Measurements from ENCODE around the gene MYOZ2.

Gene MYOZ2

DNA sequence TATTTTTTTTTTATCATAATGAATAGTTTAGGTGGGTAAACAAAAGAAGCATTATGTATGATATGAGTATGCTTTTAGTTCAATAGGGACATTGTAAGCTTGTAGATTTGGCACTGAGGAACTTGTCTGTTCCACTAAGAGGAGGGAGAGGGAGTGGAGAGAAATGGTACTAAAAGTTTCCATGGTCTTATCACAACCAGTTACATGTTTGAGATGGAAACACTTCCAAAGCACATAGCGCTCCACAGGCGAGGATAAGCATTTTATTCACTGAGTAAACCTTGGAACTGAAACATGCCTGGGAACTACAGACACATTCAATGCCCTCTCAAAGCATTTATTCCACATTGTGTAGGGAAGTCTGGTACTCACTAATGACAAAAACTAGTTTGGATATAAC, 15.5 kb downstream of the MYOZ2 start:
- TF ChIP-seq ZFP3 (CRISPR knock-in tag; IDR thresholded peaks at IDR 0.05), result no peak
- no peak for TF ChIP-seq OSR1 (CRISPR knock-in tag; IDR thresholded peaks at IDR 0.05)
- no peak for TF ChIP-seq CSDC2 (CRISPR knock-in tag; IDR thresholded peaks at IDR 0.05)
- no peak for TF ChIP-seq ISL1 (CRISPR knock-in tag; IDR thresholded peaks at IDR 0.05)
- TF ChIP-seq ZNF565 (CRISPR knock-in tag; conservative IDR thresholded peaks at IDR 0.05; ENCODE audit: low read depth), result no peak
- no peak for TF ChIP-seq BACH2 (CRISPR knock-in tag; IDR thresholded peaks at IDR 0.05; ENCODE audit: borderline replicate concordance)
- ATAC-seq, result no peak

DNA sequence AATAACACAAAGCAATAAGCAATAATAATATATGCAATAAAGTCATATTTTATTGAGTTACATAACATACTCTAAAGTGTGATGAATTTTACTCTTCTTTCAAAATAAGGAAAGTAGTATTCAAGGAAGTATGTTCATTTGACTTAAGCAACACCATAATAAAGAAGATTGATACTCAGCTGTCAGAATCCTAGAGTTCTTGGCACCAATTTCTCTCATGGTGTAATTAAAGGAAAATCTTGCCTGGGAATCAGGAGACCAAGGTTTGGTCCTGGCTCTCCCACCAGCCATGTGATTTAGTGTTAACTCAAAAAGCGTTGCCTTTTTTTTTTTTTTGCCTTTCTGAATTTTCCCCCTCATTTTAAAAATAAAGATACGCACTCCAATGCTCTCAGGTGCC, 17.1 kb downstream of the MYOZ2 start:
- ATAC-seq, result no peak
- TF ChIP-seq ZNF8 (CRISPR knock-in tag; IDR thresholded peaks at IDR 0.05), result no peak

DNA sequence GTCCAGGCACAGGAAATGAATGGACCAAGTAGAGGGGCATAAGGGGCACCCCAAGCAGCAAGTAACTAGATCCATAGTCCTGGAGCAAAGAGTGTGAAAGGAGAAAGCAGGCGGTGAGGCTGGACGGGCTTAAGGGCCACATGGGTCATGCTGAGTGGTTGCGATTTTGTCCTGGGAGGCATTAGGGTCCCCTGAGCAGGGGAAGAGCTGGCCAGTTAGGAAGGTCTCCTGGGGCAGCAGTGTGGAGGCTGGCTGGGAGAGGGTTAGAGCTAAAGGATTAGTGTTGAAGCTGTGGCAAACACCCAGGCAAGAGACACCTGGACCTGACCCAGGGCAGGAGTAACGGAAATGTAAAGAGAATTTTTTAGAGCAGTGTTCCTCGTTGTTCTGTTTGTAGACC, 26.5 kb downstream of the MYOZ2 start:
- no peak for TF ChIP-seq PPARA (CRISPR knock-in tag; IDR thresholded peaks at IDR 0.05; ENCODE audit: borderline replicate concordance)
- no peak for TF ChIP-seq ISL1 (CRISPR knock-in tag; IDR thresholded peaks at IDR 0.05)
- no peak for TF ChIP-seq GLIS3 (CRISPR knock-in tag; IDR thresholded peaks at IDR 0.05)
- TF ChIP-seq SNAI2 (CRISPR knock-in tag; IDR thresholded peaks at IDR 0.05), result no peak
- no peak for TF ChIP-seq ZNF8 (CRISPR knock-in tag; IDR thresholded peaks at IDR 0.05)
- no peak for TF ChIP-seq TOX (CRISPR knock-in tag; IDR thresholded peaks at IDR 0.05; ENCODE audit: borderline replicate concordance)
- TF ChIP-seq ZC3H10 (CRISPR knock-in tag; IDR thresholded peaks at IDR 0.05), result no peak
- TF ChIP-seq, protein P1, sequence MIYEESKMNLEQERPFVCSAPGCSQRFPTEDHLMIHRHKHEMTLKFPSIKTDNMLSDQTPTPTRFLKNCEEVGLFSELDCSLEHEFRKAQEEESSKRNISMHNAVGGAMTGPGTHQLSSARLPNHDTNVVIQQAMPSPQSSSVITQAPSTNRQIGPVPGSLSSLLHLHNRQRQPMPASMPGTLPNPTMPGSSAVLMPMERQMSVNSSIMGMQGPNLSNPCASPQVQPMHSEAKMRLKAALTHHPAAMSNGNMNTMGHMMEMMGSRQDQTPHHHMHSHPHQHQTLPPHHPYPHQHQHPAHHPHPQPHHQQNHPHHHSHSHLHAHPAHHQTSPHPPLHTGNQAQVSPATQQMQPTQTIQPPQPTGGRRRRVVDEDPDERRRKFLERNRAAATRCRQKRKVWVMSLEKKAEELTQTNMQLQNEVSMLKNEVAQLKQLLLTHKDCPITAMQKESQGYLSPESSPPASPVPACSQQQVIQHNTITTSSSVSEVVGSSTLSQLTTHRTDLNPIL (CRISPR knock-in tag; IDR thresholded peaks at IDR 0.05; ENCODE audit: low read depth), result no peak
- no peak for TF ChIP-seq ESRRG (CRISPR knock-in tag; IDR thresholded peaks at IDR 0.05)
- no peak for TF ChIP-seq CSDC2 (CRISPR knock-in tag; IDR thresholded peaks at IDR 0.05)
- TF ChIP-seq OSR1 (CRISPR knock-in tag; IDR thresholded peaks at IDR 0.05), result no peak
- TF ChIP-seq TCF4 (CRISPR knock-in tag; IDR thresholded peaks at IDR 0.05; ENCODE audit: borderline replicate concordance), result no peak
- TF ChIP-seq, protein P2, sequence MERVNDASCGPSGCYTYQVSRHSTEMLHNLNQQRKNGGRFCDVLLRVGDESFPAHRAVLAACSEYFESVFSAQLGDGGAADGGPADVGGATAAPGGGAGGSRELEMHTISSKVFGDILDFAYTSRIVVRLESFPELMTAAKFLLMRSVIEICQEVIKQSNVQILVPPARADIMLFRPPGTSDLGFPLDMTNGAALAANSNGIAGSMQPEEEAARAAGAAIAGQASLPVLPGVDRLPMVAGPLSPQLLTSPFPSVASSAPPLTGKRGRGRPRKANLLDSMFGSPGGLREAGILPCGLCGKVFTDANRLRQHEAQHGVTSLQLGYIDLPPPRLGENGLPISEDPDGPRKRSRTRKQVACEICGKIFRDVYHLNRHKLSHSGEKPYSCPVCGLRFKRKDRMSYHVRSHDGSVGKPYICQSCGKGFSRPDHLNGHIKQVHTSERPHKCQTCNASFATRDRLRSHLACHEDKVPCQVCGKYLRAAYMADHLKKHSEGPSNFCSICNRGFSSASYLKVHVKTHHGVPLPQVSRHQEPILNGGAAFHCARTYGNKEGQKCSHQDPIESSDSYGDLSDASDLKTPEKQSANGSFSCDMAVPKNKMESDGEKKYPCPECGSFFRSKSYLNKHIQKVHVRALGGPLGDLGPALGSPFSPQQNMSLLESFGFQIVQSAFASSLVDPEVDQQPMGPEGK (CRISPR knock-in tag; IDR thresholded peaks at IDR 0.05; ENCODE audit: borderline replicate concordance), result no peak
- no peak for TF ChIP-seq BACH2 (CRISPR knock-in tag; IDR thresholded peaks at IDR 0.05; ENCODE audit: borderline replicate concordance)
- no peak for TF ChIP-seq ZNF70 (CRISPR knock-in tag; IDR thresholded peaks at IDR 0.05)
- TF ChIP-seq TSHZ2 (CRISPR knock-in tag; IDR thresholded peaks at IDR 0.05), result no peak
- no peak for TF ChIP-seq ZFP30 (CRISPR knock-in tag; IDR thresholded peaks at IDR 0.05)
- TF ChIP-seq ARNTL (CRISPR knock-in tag; IDR thresholded peaks at IDR 0.05; ENCODE audit: borderline replicate concordance, low read depth), result no peak
- no peak for ATAC-seq

- no peak for TF ChIP-seq ZFP30 (CRISPR knock-in tag; IDR thresholded peaks at IDR 0.05)
- no peak for TF ChIP-seq ZNF8 (CRISPR knock-in tag; IDR thresholded peaks at IDR 0.05)
- TF ChIP-seq, protein P1 (CRISPR knock-in tag; IDR thresholded peaks at IDR 0.05; ENCODE audit: low read depth), result no peak
- no peak for TF ChIP-seq ZNF70 (CRISPR knock-in tag; IDR thresholded peaks at IDR 0.05)
- no peak for TF ChIP-seq PPARA (CRISPR knock-in tag; IDR thresholded peaks at IDR 0.05; ENCODE audit: borderline replicate concordance)
- TF ChIP-seq RARB (CRISPR knock-in tag; IDR thresholded peaks at IDR 0.05), result no peak
- no peak for TF ChIP-seq TSHZ2 (CRISPR knock-in tag; IDR thresholded peaks at IDR 0.05)
- no peak for TF ChIP-seq ARNTL (CRISPR knock-in tag; IDR thresholded peaks at IDR 0.05; ENCODE audit: borderline replicate concordance, low read depth)
- TF ChIP-seq TOX (CRISPR knock-in tag; IDR thresholded peaks at IDR 0.05; ENCODE audit: borderline replicate concordance), result no peak
- no peak for TF ChIP-seq CSDC2 (CRISPR knock-in tag; IDR thresholded peaks at IDR 0.05)
- TF ChIP-seq CSRNP3 (CRISPR knock-in tag; IDR thresholded peaks at IDR 0.05), result no peak
- TF ChIP-seq ZFP3 (CRISPR knock-in tag; IDR thresholded peaks at IDR 0.05), result no peak
- TF ChIP-seq BACH2 (CRISPR knock-in tag; IDR thresholded peaks at IDR 0.05; ENCODE audit: borderline replicate concordance), result no peak
- TF ChIP-seq TCF4 (CRISPR knock-in tag; IDR thresholded peaks at IDR 0.05; ENCODE audit: borderline replicate concordance), result no peak
- TF ChIP-seq ZC3H10 (CRISPR knock-in tag; IDR thresholded peaks at IDR 0.05), result no peak
- no peak for TF ChIP-seq SNAI2 (CRISPR knock-in tag; IDR thresholded peaks at IDR 0.05)
- TF ChIP-seq ZNF565 (CRISPR knock-in tag; conservative IDR thresholded peaks at IDR 0.05; ENCODE audit: low read depth), result no peak
- no peak for ATAC-seq
Measured at GRCh38 chr4:119165767-119166166, 30.1 kb downstream of the MYOZ2 start.

All from SK-N-SH treated with all-trans-retinoic acid at 6 μM for 48 hours (cell line).